ENCODE data around the gene CUX1.
A peak's percentile ranks its signal among the peaks of the same experiment; 100 is the strongest.
"Not testable (repeated sequence)": the region's sequence is repeated elsewhere in the genome, so short reads cannot be mapped to it uniquely, and the experiment has no call there.

Gene CUX1

DNA sequence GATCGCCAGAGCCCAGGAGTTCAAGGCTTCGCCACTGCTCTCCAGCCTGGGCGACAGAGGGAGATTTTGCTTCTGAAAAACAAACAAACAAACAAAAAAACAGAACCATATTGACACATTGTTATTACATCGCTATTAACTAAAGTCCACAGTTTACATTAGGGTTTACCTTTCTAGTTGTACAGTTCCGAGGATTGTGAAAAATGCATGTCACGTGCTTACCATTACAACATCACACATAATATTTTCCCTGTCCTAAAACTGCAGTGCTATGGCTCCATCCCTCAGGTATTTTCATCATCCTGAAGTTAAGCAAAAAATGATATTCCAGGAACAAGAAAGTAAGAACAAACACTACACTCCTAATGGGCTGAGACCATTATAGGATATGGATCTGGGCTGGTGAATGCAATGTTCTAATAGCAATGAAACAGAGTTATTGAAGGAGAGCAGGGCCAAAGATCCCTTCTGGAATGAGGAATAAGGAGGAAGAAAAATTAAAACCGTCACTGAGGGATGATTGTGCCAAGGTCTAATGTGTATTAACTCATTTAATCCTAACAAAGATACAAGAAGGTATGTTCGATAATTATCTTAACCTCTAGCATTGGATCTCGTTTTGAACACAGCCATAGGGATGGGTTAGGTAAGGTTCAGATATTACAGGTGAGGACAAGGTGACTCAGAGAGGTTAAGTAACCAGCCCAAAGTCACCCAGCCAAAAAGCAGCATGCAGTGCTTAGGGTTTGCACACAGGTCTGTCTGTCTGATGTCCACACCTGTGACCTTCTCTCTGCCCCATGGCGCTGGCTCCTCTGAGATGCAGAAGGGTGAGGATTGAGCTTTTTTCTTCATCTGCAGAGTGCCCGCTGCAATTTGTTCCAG lies 14.0 kb upstream of the CUX1 start:
- no peak for DNase-seq (ENCODE audit: low read depth in 2 of 2)

DNA sequence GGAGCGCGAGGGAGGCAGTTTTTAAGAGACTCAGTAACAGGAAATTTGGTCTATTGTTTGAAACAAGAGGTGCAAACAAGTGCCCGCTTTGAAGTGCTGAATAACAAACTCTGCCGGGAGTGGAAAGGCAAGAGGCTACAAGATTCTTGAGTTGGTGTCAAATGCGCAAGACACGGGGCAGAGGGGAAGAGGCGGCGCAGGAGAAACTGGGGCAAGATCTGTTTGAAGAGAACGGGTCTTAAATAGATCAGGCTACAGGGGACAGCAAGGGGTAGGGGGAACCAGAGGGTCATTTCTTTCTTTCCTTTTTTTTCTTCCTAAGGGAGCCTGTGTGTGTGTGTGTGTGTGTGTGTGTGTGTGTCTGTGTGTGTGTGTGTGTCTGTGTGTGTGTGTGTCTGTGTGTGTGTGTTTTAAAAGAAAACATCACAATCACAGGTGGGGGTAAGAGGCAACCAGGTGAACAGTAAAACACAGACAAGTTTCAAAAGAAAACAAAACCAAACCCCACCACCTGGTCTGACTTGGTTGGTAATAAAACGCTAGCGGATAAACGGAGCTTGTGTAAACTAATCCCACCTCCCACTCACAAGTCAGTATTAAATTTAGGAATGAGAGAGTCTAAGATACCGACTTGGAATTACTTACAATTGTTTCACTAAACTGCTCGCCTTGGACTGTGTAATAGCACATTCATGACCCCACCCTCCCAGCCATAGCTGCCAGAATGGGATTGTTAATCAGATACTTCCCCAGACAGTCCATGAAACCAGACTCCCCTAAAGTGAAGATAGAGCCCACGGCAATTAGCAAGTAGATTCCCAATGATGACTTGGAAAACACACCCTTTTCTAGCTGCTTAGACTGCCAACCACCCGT lies 13.1 kb upstream of the CUX1 start:
- no peak for DNase-seq (ENCODE audit: low read depth in 2 of 2)

DNA sequence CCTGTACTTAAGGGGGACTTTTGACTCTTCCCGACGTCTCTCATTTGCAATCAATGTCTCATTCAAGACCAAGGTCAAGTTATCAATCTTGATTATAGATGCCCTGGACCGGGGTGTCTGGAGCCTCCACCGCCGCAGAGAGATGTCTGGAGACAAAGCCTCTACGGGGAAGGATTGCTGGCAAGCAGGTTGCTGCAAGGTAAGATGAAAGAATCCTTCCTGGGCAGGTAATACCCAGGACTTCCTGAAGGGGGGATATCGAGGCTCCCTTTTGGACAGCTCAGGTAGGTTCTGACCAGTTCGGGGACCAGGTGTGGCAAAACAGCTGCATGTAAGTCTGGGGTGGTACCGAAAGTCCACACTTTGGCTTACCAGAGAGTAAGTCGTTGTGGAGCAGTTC lies 12.5 kb upstream of the CUX1 start:
- no peak for DNase-seq (ENCODE audit: low read depth in 2 of 2)

DNA sequence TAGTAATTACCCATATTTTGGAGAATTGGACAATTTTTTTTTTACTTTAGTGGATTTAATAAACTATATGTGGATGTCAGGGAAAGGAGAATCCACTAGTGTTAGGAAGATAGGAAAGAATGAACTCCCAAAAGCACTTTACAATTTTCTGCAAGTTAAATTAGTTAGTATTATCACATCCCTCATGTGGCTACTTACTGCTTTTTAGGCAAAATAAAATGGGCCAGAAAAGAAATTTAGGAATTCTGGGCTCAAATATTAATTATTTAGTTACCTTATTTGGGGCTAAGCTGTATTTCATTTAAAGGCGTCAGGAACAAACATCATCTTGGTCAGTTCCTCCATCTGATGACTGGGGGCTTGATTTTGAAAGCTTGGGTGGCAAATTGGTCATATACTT lies 4.8 kb upstream of the CUX1 start:
- no peak for DNase-seq (ENCODE audit: low read depth in 2 of 2)

DNA sequence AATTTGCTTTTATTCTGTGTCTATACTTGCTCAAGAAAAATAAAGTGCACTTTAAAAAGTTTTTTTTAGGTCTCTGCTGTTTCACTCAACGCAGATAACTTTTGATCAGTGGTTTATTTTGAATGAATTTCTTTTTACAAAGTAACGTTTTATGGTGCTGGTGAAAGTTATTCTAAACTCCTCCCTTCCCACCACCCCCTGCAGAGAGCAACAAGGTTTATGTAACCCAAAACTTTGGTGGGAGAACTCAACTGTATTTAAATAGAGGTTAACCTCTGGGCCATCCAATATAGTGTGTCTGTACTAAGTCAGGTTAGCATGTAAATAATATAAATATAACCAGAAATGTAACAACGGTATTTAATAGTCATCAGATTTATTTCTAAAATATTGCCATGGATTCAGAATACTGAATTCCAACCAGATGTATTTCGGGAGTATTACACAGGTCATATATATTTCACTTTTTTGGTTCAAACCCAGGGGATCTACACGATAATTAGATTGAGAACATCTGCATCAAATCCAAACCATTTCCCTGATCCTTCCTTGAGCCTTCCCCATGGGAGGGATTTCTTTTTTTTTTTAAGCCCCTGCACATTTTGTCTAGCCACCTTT lies 3.9 kb upstream of the CUX1 start:
- DNase-seq (ENCODE audit: low read depth in 2 of 2): no peak

DNA sequence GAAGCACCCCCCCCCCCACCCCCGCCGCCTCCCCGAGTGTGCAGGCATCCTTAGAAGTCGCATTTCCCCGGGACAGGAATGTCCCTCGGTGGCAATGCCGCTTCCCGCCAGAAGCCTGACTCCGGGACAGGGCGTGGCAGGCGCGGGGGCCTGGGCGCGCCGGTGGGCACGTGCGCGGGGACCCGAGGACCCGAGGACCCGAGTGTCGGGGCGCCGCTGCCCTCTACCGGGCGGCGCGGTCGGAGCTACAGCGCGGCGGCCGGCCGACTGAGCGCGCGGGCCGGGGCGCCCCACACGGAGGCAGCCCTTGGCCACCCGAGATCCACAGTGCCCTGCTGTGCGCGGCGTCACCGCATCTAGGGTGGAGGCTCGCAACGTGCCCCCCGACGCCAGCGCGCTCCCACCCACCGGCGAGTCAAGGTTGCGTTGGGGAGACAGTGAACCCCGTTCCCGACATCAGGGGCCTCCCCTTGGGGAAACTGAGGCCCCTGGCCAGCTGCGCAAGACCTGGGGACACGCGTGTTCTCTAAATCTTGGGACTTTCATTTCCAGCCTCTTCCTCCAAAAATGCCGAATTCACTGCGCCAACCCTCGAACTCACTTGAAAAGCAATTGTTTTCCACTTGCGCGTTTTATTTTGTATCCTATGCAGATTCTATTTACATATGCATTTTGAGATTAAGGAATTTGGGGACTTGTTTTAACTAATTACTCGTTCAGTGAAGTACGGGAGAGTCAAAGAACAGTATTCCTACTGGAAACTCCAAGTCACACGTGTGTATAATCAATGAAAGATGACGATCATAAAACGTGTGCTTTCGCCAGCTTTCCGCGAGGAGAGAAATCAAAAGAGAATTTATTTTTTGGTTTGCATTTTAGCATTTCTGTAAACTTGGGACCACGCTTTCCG lies 3.1 kb upstream of the CUX1 start:
- DNase-seq (ENCODE audit: low read depth in 2 of 2): no peak

DNA sequence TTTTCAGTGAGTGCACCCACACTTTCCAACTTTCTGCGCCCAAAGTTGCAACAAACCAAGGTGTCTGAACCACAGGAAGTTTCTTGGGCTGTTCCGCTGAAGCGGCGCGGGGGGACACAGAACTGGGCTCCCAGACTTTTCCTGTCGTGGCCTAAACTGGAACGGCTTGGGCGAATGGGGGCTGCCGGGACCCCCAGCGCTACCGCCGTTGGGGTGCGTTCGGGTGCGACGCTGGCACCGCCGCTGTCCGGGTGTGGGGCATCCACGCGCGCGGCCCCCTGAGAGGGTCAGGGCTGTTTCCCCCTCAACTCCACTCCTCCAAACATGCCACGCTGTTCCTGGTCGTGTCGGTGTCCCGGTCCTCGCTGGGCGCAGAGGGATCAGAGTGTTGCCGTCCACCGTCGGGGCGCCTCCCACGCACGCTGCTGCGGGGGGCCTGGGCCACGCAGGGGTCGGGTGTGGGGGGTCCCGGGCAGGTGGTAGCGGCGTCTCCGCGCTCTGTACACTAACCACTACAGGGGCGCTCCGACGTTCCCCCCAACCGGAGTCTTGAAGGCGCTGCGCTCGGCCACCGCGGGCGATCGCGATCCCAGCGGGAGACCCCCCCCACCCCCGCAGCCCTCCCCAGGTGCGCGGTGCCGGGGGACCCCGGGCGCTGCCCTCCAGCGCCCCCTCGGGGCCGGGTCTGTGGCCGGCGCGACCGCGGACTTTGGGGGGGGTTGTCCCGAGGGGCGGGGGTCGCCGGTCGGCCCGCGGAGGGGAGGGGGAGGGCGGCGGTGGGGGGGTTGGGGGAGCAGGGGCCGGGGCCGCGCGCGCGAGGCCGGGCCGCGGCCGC lies 2.2 kb upstream of the CUX1 start:
- no peak for DNase-seq (ENCODE audit: low read depth in 2 of 2)

DNA sequence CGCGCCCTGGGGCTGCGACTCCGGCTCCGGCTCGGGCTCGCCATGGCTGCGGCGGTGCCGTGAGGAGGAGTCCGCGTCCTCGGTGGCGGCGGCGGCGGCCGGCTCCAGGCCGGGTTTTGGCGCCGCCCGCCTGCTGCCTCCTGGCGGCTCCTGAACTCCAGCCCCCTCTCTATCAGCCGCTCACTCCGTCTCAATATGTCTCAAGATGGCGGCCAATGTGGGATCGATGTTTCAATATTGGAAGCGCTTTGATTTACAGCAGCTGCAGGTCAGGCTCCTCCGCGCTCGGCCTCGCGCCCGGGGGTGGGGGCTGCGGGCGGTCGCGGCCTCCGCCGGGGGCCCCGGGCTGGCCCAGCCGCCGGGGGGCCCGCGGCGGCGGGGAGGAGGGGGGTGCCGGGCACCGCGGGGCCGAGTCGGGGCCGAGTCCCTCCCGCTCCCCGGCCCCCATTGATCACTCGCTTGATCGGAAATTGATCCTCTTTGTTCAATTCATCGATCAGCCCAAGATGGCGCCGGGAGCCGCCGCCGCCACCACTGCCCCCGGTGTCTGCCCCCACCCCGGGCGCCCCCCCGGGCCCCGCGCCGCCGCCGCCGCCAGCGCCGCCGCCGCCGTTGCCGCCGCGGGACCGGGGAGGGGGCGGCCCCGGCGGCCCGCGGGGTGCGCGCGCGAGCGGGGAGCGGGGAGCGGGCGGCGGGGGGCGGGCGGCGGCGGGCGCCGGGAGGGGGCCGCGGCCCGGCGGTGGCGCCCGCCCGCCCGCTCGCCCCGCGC lies 1.4 kb upstream of the CUX1 start:
- peak; percentile 52 to 59 for DNase-seq (ENCODE audit: low read depth in 2 of 2)

DNA sequence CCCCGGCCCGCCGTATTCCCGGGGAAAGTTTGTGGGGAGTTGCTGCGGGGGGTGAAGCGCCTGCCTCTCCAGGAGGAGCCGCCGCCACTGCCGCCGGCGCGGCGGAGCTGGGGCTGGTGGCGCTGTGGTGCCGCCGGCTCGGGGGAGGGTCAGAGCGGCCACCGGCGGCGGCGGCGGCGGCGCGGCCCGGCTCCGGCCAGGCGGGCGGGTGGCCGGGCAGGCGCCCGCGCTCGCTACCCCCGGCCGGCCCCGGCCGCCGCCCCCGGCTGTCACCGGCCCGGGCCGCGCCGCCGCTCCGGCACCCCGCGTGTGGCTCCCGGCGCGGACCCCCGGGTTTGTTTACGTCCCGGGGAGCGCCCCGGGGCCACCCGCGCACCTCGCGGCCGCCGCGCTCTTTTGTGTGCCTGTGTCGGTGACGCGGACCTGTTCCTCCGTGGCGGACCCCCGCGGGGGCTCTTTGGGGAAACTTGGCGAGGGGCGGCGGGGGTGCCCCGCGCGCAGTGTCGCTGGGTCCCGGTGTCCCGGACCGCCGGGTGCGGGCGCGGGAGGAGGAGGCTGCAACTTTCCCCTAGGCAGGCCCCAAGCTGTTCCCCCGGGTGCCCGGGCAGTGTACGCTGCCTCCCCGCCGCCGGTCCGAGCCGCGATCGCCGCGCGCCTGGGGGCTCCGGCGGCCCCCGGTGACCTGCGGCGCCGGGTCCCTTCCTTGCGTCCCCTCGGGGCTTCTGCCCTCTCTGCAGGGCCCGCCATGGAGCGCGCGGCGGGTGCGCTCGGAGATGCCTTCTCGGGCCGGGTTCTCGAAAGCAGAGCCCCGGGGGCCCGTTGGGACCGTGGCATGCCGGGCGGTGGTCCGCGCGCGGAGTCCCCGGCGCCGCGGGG lies 593 bp upstream of the CUX1 start:
- no peak for DNase-seq (ENCODE audit: low read depth in 2 of 2)

DNA sequence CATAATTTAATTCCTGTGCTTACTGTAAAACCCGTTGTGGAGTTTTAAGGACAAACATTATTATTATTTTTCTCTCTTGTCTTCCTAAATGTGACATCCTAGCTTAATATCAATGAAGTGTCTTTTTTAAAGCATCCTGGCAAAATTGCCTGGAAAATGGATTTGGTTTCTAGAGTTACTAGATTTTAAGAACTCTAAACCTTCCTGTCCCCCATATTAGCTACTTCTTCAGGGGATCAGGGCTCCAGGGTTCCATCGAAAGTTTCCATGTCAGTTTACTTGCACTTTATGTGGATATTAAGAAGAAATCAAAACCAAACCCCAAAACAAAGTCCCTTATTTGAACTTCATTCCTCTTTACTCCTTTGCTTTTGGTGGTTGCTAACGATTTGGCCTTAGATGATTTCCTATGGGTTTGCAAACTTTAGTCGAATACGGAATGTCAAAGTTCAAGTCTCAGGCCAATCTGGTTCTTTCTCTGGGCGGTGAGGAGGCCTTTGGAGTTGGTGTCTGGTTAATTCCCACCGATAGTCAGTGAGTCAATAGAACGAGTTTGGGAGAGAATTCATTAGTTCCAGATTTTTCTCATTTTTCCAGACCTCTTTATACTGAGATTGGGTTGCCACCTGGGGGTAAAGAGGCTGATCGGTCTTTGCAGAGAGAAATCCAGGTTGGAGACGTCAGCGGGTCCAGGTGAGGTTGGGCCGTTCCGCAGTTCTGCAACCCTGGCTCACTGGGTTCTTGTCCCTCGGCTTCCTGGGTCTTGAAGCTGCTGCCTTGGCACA lies 1.1 kb downstream of the CUX1 start:
- no peak for DNase-seq (ENCODE audit: low read depth in 2 of 2)

DNA sequence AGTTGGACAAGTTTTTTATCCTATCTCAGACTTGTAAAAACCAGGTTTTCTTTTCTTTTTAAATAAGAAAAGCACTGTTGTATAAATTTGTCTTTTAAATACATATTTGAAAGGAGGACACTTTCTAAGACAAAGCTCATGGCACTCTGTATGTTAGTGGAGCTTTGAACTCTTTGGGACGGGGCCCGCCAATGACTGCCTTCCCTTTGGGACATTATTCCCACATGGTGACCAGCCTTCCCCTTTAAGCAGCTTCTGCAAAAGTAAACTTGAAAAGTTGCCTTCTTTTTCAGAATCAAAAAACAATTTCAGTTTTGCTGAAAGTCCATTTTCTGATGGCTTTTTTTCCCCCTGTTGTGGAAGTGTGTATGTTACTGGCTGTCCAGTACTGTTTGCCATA lies 1.8 kb downstream of the CUX1 start:
- DNase-seq (ENCODE audit: low read depth in 2 of 2): no peak

DNA sequence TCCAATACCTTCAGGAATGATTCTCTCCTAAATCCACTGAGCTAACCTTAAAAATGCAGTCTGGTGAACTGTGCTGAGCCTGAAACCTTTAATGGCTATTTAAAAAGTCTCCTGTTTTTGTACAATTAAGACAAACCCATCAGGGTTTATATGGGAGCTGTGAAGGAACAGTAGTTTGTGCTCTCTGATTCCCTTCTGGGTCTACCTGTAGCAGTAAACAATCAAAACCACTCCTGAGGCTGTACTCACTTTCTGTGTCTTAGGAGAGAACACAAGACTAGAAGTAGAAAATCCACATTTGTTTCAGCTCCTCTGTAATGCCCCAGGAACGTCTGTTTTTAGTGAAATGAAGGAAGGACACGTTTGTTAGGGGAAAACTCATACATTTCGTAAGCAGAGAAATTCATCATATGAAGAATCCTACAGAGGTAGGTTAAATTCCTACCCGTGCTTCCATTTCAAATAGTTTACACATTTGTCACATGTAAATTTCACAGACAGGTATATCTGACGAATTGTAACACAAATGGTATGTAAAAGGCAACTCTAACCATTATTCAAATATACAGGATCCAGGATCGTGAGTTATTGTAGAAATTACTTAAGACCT lies 2.6 kb downstream of the CUX1 start:
- no peak for DNase-seq (ENCODE audit: low read depth in 2 of 2)

DNA sequence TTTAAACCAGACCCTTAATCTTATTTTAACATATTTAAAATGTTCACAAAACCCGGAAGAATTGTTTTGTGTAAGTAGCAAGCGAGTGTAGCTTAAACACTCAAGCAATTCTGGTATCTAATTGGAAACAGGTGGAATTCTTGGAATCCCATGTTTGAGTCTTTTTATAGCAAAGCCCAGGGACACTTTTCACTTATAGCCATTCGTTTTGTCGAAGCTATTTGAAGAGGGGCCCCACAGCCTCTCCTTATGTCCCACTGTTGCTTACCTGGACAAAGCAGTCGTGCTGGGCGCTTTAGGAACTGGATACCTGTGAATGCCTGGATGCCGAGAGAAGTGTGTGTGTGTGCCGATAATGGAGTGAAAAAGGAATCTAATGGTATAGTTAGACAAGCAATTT lies 3.3 kb downstream of the CUX1 start:
- DNase-seq (ENCODE audit: low read depth in 2 of 2): peak; percentile 65 to 67

DNA sequence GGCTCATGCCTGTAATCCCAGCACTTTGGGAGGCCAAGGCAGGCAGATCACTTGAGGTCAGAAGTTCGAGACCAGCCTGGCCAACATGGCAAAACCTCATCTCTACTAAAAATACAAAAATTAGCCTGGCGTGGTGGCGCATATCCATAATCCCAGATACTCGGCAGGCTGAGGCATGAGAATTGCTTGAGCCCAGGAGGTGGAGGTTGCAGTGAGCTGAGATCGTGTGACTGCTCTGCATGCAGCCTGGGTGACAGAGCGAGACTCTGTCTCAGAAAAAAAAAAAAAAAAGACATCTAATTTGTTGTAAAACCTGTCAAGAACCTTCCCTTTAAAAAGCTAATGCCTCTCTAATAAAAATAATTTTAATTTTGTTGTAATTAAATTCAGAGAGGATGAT lies 5.2 kb downstream of the CUX1 start:
- DNase-seq (ENCODE audit: low read depth in 2 of 2): not testable (repeated sequence)

DNA sequence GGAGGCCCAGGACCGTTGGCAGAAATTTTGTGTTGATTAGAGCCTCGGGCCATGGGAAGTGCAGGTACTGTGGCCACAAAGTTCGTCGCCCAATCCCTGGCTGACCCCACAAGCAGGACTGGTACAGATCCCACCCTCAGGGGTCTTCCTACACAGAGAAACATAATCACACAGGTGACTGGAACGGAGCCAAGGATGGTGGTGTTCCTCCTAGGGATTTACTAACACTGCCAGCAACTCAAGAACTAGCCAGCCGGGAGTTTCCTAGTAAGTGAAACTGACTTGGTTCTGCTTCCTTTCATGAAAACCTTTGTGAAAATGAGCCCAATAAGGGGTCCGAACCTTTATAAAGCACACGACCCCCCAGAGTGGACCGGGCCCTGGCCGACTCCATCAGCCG lies 5.7 kb downstream of the CUX1 start:
- DNase-seq (ENCODE audit: low read depth in 2 of 2): no peak

DNA sequence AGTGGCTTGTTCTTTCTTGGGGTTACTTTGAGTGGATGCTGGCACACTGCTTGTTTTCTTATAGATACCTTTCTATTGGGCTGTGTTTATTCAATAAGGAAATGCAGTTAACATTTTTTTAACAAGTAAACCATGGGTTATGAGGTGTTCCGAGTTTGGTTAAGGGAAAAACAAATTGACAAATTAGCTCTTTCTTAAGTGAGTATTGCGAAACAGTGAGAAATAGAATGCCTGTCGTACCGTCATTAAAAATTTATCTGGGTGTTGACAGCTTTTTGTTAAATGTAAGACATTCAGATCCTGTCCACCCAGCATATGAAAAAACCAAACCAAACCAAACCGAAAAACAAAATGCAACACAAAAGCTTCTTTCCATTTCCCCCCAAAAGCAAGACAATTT lies 6.2 kb downstream of the CUX1 start:
- DNase-seq (ENCODE audit: low read depth in 2 of 2): no peak

DNA sequence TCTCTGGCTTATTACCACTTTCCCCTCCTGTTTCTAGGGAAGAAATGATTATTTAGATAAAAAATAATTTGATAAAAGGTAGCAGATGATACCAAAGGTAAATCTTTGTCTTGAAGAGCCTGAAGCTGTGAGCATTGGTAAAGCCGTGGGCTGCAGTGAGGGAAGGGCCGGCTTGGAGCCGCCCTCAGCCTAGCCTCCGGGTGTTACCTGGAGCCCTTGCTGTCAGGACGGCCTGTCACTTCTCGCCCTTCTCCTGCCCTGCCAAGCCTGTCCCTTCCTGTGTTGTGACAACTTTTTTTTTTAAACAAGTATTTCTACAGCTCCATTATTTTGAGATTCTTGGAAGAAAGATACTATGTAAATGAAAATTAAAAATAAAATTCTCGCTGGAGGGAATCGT lies 7.0 kb downstream of the CUX1 start:
- no peak for DNase-seq (ENCODE audit: low read depth in 2 of 2)

Measured in fibroblast of skin of left quadriceps (primary cell).